IPS-18a (cell line): ENCODE measurements around the gene MED15.

Source experiments
- H3K27ac ChIP-seq: one replicate; pipeline ENCODE4 v1.5.1; 2013; ENCODE audit warnings: low read length
- H3K27me3 ChIP-seq: one replicate; pipeline ENCODE4 v1.6.1; 2013; ENCODE audit warnings: mild to moderate bottlenecking, low read length; ENCODE audit not compliant: control insufficient read depth, insufficient read depth
- H3K36me3 ChIP-seq: one replicate; pipeline ENCODE4 v1.6.1; 2013; ENCODE audit warnings: low read depth, low read length; ENCODE audit not compliant: control insufficient read depth
- H3K4me1 ChIP-seq: one replicate; pipeline ENCODE4 v1.6.1; 2013; ENCODE audit warnings: low read depth, low read length; ENCODE audit not compliant: control insufficient read depth
- H3K4me3 ChIP-seq: one replicate; pipeline ENCODE4 v1.5.1; 2013; ENCODE audit warnings: low read length
- H3K9ac ChIP-seq: one replicate; pipeline ENCODE4 v1.6.1; 2013; ENCODE audit warnings: mild to moderate bottlenecking, low read length, moderate library complexity
- H3K9me3 ChIP-seq: one replicate; pipeline ENCODE4 v1.6.1; 2013; ENCODE audit warnings: low read depth, low read length; ENCODE audit not compliant: control insufficient read depth

Gene MED15

DNA sequence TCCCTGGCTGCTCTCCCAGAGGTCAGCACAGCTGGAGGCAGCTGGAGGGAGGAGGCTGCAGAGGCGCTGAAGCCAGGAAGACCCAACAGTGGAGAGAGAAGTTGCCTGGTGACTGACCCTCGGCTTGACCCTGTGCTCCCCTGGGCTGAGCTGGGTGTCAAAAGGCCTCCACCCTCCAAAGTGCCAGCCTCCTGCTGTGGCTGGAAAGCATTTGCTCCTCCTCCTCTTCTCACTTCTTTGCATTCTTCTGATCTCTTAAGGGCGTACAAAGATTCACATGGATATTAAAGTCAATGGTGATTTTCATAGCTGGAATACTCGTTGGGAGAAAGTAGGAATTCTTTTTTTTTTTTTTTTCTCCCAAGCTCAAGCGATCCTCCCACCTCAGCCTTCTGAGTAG lies 91.7 kb downstream of the MED15 start:
- Histone ChIP-seq H3K4me3 (no peak overlapping the region), H3K36me3 (no peaks in the 10 kb centered on the region), H3K27me3 (no peaks in the 10 kb centered on the region), H3K9ac (no peak overlapping the region), H3K4me1 (no peaks in the 10 kb centered on the region), H3K9me3 (no peaks in the 10 kb centered on the region), H3K27ac (no peak overlapping the region)

DNA sequence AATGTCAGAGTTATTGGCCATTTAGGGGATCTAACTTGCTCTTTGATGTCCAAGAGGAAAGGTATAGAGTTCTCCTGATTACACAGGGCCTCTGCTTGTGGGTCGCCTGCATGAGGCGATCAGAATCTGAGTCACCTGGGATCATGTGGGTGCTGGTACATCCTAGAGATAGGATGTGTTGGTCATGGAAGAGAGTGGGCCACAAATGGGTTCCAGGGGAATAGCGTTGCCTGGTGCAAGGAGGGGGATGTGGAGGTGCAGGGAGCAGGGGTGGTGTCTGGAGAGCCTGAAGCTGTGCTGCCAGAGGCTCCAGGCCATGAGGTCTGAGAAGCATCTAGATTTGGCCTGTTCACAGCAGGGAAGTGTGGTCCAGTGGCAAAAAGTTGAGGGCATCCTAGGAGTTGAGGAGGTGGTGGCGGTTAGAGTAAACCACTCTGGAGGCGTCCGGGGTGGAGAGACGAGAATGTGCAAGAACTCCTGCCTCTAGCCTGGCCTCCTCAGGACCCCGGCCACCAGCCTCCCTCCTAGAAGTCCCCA lies 92.8 kb downstream of the MED15 start:
- no peaks in the 10 kb centered on the region for H3K36me3 ChIP-seq
- no peaks in the 10 kb centered on the region for H3K9me3 ChIP-seq
- no peak overlapping the region for H3K4me3 ChIP-seq
- no peaks in the 10 kb centered on the region for H3K27me3 ChIP-seq
- no peaks in the 10 kb centered on the region for H3K4me1 ChIP-seq
- no peak overlapping the region for H3K27ac ChIP-seq
- no peak overlapping the region for H3K9ac ChIP-seq

DNA sequence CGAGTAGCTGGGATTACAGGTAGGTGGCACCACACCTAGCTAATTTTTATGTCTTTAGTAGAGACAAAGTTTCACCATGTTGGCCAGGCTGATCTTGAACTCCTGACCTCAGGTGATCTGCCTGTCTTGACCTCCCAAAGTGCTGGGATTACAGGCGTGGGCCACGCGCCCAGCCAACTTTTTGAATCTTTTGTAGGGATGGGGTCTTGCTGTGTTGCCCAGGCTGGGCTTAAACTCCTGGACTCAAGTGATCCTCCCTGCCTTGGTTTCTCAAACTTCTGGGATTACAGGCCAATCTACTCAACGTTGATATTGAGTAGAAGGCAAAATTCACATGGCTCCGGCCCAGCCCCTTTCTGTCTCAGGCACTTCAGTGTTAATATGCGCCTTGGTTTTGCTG lies 93.9 kb downstream of the MED15 start:
- Histone ChIP-seq H3K9ac (no peak overlapping the region), H3K27me3 (no peaks in the 10 kb centered on the region), H3K4me3 (no peak overlapping the region), H3K36me3 (no peaks in the 10 kb centered on the region), H3K27ac (no peak overlapping the region), H3K9me3 (no peaks in the 10 kb centered on the region), H3K4me1 (peaks cover 6% of the 10 kb centered on the region)

DNA sequence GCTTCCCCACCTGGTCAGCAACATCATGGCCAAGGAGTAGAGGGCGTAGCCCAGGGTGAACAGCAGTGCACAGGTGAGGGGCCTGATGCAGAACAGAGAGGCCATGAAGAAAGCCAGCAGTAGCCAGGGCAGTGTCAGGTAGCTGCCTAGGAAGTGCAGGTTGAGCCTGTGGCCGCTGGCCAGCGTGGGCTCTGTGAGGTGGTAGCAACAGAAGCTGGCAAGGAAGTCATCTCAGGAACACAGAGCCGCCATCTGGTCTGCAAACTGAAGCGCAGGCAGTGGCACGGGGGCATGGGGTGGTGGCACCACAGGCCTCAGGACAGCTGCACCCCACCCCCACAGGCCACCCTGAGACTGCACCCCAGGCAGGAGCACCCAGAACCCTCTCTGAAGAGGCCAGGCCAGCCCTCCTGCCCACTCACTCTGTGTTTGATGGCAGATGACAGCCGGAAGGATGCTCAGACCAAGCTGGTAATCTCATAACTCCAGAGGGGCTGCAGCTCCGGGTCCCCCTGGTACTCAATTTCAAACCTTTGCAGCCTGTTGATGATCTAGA lies 95.3 kb downstream of the MED15 start:
- H3K27me3 ChIP-seq, result no peaks in the 10 kb centered on the region
- no peak overlapping the region for H3K9ac ChIP-seq
- H3K4me1 ChIP-seq, result peaks cover 10% of the 10 kb centered on the region
- H3K4me3 ChIP-seq, result no peak overlapping the region
- no peaks in the 10 kb centered on the region for H3K9me3 ChIP-seq
- H3K27ac ChIP-seq, result no peak overlapping the region
- no peaks in the 10 kb centered on the region for H3K36me3 ChIP-seq

DNA sequence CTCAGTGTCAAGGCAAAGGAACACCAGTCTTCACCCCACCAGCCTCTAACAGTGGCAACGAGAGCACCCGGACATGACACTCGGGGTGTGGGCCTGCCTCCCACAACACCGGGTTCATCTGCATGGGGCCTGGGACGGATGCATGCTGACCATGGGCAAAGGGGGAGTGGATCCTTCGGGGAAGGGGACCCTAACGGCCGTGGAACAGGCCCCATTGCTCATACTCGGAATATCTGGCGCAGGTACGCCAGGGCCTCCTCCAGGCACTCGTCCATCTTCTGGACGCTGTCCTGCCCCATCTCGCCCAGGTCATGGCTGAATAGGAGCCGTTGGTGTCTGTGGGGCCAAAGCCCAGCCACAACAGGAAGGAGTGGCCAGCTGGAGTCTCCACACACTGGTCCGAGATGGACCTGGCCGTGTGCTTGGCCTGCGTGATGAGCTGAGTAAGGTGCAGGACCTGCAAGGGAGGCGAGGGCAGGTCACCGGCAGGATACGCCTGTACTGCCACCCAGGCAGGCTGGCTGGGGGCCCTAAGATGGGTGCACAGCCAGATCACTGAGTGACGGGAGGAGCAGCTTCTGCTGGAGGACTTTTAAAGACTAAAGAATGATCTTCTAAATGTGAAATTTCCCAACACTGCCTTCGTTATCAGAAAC lies 96.8 kb downstream of the MED15 start:
- Histone ChIP-seq H3K9me3 (no peaks in the 10 kb centered on the region), H3K27ac (no peak overlapping the region), H3K4me1 (peaks cover 10% of the 10 kb centered on the region), H3K36me3 (no peaks in the 10 kb centered on the region), H3K27me3 (no peaks in the 10 kb centered on the region), H3K9ac (no peak overlapping the region), H3K4me3 (no peak overlapping the region)

DNA sequence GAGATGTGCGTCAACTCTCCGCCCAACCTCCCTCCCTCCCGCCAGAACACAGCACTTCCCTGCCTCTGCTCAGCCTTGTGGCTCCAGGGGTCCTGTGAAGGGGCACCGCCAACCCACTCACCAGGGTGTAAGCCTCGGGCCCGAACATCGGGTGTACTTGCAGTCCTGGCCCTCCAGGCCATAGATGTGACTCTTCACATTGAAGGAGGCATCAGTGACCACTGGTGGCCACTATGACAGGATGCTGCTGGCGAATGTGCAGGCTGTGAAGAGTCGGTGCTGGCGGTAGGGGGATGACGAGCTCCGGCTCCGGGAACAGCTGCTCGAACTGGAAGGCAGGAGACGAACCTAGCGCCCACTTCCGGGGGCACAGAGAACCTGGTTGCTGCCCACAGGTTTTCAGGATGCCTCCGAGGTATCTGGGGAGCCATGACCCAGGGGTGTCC lies 97.4 kb downstream of the MED15 start:
- H3K27ac ChIP-seq, result no peak overlapping the region
- no peaks in the 10 kb centered on the region for H3K36me3 ChIP-seq
- no peaks in the 10 kb centered on the region for H3K9me3 ChIP-seq
- peaks cover 10% of the 10 kb centered on the region for H3K4me1 ChIP-seq
- no peaks in the 10 kb centered on the region for H3K27me3 ChIP-seq
- H3K9ac ChIP-seq, result no peak overlapping the region
- no peak overlapping the region for H3K4me3 ChIP-seq

DNA sequence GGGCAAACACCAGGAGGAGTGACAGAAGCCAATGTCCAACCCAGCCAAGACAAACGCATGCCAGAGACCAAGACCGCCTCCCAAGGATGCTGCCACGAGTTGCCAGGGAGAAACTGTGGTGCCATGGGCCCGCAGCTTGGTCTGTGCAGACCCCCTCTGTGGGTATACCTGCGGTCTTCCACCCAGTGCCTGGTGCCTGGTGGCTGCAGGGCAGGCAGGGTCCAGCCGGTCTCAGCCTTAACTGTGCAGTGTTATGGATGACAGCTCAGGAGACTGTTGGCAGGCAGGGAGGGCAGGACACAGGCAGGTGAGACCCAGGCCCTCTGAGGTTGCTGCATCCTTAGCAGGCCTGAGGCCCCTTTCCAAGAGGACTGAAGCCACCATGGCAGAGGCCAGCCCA lies 97.9 kb downstream of the MED15 start:
- H3K9ac ChIP-seq, result no peak overlapping the region
- no peak overlapping the region for H3K27ac ChIP-seq
- no peaks in the 10 kb centered on the region for H3K36me3 ChIP-seq
- H3K4me3 ChIP-seq, result no peak overlapping the region
- H3K27me3 ChIP-seq, result no peaks in the 10 kb centered on the region
- H3K4me1 ChIP-seq, result peaks cover 10% of the 10 kb centered on the region
- no peaks in the 10 kb centered on the region for H3K9me3 ChIP-seq

DNA sequence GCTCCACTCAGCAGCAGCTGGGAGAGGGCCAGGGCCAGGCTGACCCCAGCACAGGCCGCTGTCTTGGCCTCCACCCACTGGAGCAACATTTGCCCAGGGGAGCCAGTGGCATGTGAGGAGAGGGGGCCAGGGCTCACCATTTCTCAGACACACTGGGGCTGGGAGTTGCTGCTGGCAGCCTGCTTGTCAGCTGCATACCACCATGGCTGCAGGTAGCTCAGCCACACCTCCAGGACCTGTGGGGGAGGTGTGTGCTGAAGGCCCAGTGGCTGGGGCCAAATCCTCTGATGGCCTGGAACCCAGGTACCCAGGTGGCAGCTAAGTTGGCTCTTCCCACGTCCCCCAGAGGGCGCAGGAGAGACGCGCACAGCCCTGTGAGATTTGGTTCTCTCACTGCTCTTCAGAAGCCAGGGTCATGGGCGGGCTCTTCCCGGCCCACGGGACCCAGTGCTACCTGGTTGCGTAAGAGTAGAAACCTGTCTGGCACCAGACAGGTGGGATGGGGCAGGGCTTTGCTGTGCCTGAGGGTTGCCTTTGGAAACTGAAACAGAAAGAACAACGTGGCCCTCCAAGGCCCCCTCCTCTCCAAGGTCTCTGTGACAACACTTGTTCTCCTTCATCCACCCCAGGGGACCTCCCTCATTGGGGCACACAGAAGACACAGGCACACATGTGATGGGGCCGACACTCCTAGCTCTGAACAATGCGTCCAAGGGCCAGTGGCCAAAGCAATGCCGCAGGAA lies 98.8 kb downstream of the MED15 start:
- Histone ChIP-seq H3K4me1 (peaks cover 10% of the 10 kb centered on the region), H3K9ac (no peak overlapping the region), H3K4me3 (no peak overlapping the region)

DNA sequence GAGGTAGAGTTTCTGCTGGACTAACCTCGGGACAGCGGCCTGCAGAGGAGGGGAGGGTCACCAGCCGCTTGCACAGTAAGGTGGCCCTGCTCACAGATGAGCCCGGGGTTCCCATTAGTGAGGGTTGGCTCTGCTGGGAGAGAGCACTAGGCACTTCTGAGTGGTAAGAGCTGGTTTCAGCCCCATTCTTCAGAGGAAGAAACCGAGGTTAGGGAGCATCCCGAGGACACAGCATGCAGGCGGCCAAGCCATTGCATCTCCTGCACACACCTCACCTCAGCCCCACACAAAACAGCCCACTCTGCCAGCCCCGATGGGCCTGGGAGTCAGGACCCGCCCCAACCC lies 99.3 kb downstream of the MED15 start:
- Histone ChIP-seq H3K4me1 (peaks cover 10% of the 10 kb centered on the region), H3K4me3 (no peak overlapping the region), H3K27ac (no peak overlapping the region), H3K27me3 (no peaks in the 10 kb centered on the region), H3K9ac (no peak overlapping the region), H3K36me3 (no peaks in the 10 kb centered on the region), H3K9me3 (no peaks in the 10 kb centered on the region)

More for the DNA sequence above, 98.8 kb downstream of the MED15 start:
- Histone ChIP-seq H3K27me3 (no peaks in the 10 kb centered on the region), H3K27ac (no peak overlapping the region), H3K36me3 (no peaks in the 10 kb centered on the region), H3K9me3 (no peaks in the 10 kb centered on the region)

DNA sequence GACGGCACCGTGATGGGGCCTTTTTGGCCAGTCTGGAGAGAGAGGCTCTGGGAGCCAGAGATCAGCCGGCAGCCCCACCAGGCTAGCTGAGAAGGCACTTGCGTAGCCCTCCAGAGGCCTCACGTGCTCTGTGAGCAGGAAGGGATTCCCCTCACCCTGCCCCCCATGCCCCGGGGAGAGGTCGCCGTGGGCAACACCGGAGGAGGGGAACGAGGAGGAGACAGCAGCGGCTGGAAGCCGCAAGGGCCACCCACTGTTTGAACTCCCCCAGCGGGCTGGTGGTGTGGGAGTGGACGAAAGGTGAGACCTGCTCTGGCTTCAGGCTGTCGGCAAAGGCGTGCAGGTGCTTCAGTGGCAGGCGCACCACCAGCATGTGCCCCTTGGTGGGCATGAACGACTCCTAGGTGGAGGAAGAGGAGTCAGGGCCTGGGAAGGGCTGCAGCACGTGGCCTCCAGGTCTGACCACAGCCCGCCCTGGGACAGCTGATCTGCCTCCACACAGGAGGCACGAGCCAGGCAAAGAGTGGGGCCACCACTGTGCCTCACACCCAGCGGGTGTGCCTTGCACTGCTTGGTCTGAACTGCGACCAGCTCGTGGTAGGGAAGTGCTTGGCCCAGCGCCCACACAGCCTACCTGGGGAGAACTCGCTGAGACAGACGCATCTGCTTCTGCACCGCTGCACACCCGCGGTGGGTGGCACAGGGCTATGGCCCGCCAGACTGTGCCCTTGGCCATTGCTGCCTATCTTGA lies 99.9 kb downstream of the MED15 start:
- H3K36me3 ChIP-seq, result no peaks in the 10 kb centered on the region
- no peaks in the 10 kb centered on the region for H3K27me3 ChIP-seq
- no peaks in the 10 kb centered on the region for H3K9me3 ChIP-seq
- H3K4me3 ChIP-seq, result no peak overlapping the region
- no peak overlapping the region for H3K27ac ChIP-seq
- H3K9ac ChIP-seq, result no peak overlapping the region
- H3K4me1 ChIP-seq, result peaks cover 10% of the 10 kb centered on the region

DNA sequence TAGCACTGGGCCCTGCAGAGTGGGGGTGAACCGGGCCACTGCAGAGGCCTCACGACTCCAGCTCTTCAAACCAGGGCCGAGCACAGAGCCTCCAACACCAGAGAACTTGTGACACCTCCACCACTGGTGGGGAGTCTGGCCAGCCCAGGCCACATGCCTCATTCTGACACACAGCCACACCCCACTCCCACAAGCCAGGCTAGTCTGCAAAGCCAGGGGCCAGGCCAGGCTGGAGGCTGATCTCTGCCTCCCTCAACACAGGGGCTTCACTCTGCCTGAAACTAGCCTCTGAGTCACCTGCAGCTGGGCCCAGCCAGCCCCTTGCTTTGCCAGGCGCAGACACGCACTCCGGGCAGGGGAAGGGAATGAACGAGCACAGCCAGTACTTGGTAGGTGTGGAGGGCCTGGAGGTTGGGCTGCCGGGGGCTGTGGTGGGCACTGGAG lies 102.9 kb downstream of the MED15 start:
- H3K9me3 ChIP-seq, result no peaks in the 10 kb centered on the region
- H3K27ac ChIP-seq, result no peak overlapping the region
- peaks cover 10% of the 10 kb centered on the region for H3K4me1 ChIP-seq
- H3K9ac ChIP-seq, result no peak overlapping the region
- no peaks in the 10 kb centered on the region for H3K27me3 ChIP-seq
- H3K36me3 ChIP-seq, result no peaks in the 10 kb centered on the region
- H3K4me3 ChIP-seq, result no peak overlapping the region
